ENCODE measurements around the gene C19orf12.
"Not testable (repeated sequence)": the region's sequence is repeated elsewhere in the genome, so short reads cannot be mapped to it uniquely, and the experiment has no call there.

Gene C19orf12

GRCh38 chr19:29715701-29716581 is 880 bp upstream of the C19orf12 start:
- no peak for DNase-seq (ENCODE audit: low spot score in 2 of 2)
- peaks cover 52% of the 10 kb centered on the region for H3K4me1 Mint-ChIP-seq
- H3K9me3 Mint-ChIP-seq = no peaks in the 10 kb centered on the region
- H3K4me3 Mint-ChIP-seq = peak overlapping the region; percentile 76
- peaks cover 23% of the 10 kb centered on the region for H3K36me3 Mint-ChIP-seq (ENCODE audit: insufficient read depth)
- ATAC-seq (replicated peaks; ENCODE audit: extremely low read depth, poor library complexity, severe bottlenecking) = no peak
- peak overlapping the region; percentile 92 for H3K27ac Mint-ChIP-seq (ENCODE audit: low read depth)
- no peaks in the 10 kb centered on the region for H3K27me3 Mint-ChIP-seq

GRCh38 chr19:29714371-29714952 is 599 bp downstream of the C19orf12 start:
- H3K27me3 Mint-ChIP-seq = no peaks in the 10 kb centered on the region
- ATAC-seq (replicated peaks; ENCODE audit: extremely low read depth, poor library complexity, severe bottlenecking) (peak; percentile 52), DNase-seq (ENCODE audit: low spot score in 2 of 2) (no peak)
- H3K27ac Mint-ChIP-seq (ENCODE audit: low read depth) = peak overlapping the region; percentile 92
- H3K9me3 Mint-ChIP-seq = no peaks in the 10 kb centered on the region
- H3K4me3 Mint-ChIP-seq = peak overlapping the region; percentile 76
- H3K4me1 Mint-ChIP-seq = peaks cover 65% of the 10 kb centered on the region
- H3K36me3 Mint-ChIP-seq (ENCODE audit: insufficient read depth) = peaks cover 25% of the 10 kb centered on the region

- no peaks in the 10 kb centered on the region for H3K9me3 Mint-ChIP-seq
- H3K27ac Mint-ChIP-seq (ENCODE audit: low read depth) = peak overlapping the region; percentile 92
- peaks cover 28% of the 10 kb centered on the region for H3K36me3 Mint-ChIP-seq (ENCODE audit: insufficient read depth)
- peak overlapping the region; percentile 76 for H3K4me3 Mint-ChIP-seq
- ATAC-seq (replicated peaks; ENCODE audit: extremely low read depth, poor library complexity, severe bottlenecking) = no peak
- H3K4me1 Mint-ChIP-seq = peaks cover 74% of the 10 kb centered on the region
- no peaks in the 10 kb centered on the region for H3K27me3 Mint-ChIP-seq
- DNase-seq (ENCODE audit: low spot score in 2 of 2) = no peak
Observed at GRCh38 chr19:29712744-29713516, 2.1 kb downstream of the C19orf12 start.

- Mint-ChIP-seq H3K9me3 (no peaks in the 10 kb centered on the region), H3K27me3 (no peaks in the 10 kb centered on the region), H3K36me3 (ENCODE audit: insufficient read depth) (peaks cover 31% of the 10 kb centered on the region), H3K4me3 (peak overlapping the region; percentile 76), H3K27ac (ENCODE audit: low read depth) (peak overlapping the region; percentile 52), H3K4me1 (peaks cover 71% of the 10 kb centered on the region)
- no peak for DNase-seq (ENCODE audit: low spot score in 2 of 2)
- ATAC-seq (replicated peaks; ENCODE audit: extremely low read depth, poor library complexity, severe bottlenecking) = no peak
Observed at GRCh38 chr19:29711584-29712132, 3.4 kb downstream of the C19orf12 start.

- H3K4me3 Mint-ChIP-seq; H3K27me3 Mint-ChIP-seq; DNase-seq (ENCODE audit: low spot score in 2 of 2); ATAC-seq (replicated peaks; ENCODE audit: extremely low read depth, poor library complexity, severe bottlenecking); H3K9me3 Mint-ChIP-seq: not testable (repeated sequence)
- H3K36me3 Mint-ChIP-seq (ENCODE audit: insufficient read depth) = peaks cover 40% of the 10 kb centered on the region
- H3K4me1 Mint-ChIP-seq = peaks cover 59% of the 10 kb centered on the region
- peak overlapping the region; percentile 58 for H3K27ac Mint-ChIP-seq (ENCODE audit: low read depth)
Observed at GRCh38 chr19:29709440-29709798, 5.6 kb downstream of the C19orf12 start.

GRCh38 chr19:29708554-29709439 is 6.3 kb downstream of the C19orf12 start:
- no peaks in the 10 kb centered on the region for H3K27me3 Mint-ChIP-seq
- peaks cover 53% of the 10 kb centered on the region for H3K4me1 Mint-ChIP-seq
- ATAC-seq (replicated peaks; ENCODE audit: extremely low read depth, poor library complexity, severe bottlenecking) (no peak), DNase-seq (ENCODE audit: low spot score in 2 of 2) (no peak)
- no peak overlapping the region for H3K4me3 Mint-ChIP-seq
- H3K27ac Mint-ChIP-seq (ENCODE audit: low read depth) = peak overlapping the region; percentile 58
- H3K9me3 Mint-ChIP-seq = no peaks in the 10 kb centered on the region
- peaks cover 38% of the 10 kb centered on the region for H3K36me3 Mint-ChIP-seq (ENCODE audit: insufficient read depth)

- no peak for DNase-seq (ENCODE audit: low spot score in 2 of 2)
- Mint-ChIP-seq H3K4me3 (no peak overlapping the region), H3K4me1 (peaks cover 33% of the 10 kb centered on the region), H3K27me3 (no peaks in the 10 kb centered on the region), H3K36me3 (ENCODE audit: insufficient read depth) (peaks cover 45% of the 10 kb centered on the region), H3K27ac (ENCODE audit: low read depth) (no peak overlapping the region), H3K9me3 (no peaks in the 10 kb centered on the region)
- ATAC-seq (replicated peaks; ENCODE audit: extremely low read depth, poor library complexity, severe bottlenecking) = no peak
Observed at GRCh38 chr19:29706635-29707034, 8.4 kb downstream of the C19orf12 start.

- H3K9me3 Mint-ChIP-seq = no peaks in the 10 kb centered on the region
- H3K36me3 Mint-ChIP-seq (ENCODE audit: insufficient read depth) = peaks cover 46% of the 10 kb centered on the region
- ATAC-seq (replicated peaks; ENCODE audit: extremely low read depth, poor library complexity, severe bottlenecking) (no peak), DNase-seq (ENCODE audit: low spot score in 2 of 2) (no peak)
- no peaks in the 10 kb centered on the region for H3K27me3 Mint-ChIP-seq
- peaks cover 25% of the 10 kb centered on the region for H3K4me1 Mint-ChIP-seq
- H3K4me3 Mint-ChIP-seq = no peak overlapping the region
- no peak overlapping the region for H3K27ac Mint-ChIP-seq (ENCODE audit: low read depth)
Observed at GRCh38 chr19:29705706-29706105, 9.4 kb downstream of the C19orf12 start.

GRCh38 chr19:29704562-29705558 is 10.2 kb downstream of the C19orf12 start:
- H3K27me3 Mint-ChIP-seq = no peaks in the 10 kb centered on the region
- DNase-seq (ENCODE audit: low spot score in 2 of 2) (no peak), ATAC-seq (replicated peaks; ENCODE audit: extremely low read depth, poor library complexity, severe bottlenecking) (no peak)
- H3K36me3 Mint-ChIP-seq (ENCODE audit: insufficient read depth) = peaks cover 43% of the 10 kb centered on the region
- H3K4me1 Mint-ChIP-seq = peaks cover 16% of the 10 kb centered on the region
- peak overlapping the region; percentile 71 for H3K27ac Mint-ChIP-seq (ENCODE audit: low read depth)
- no peaks in the 10 kb centered on the region for H3K9me3 Mint-ChIP-seq
- H3K4me3 Mint-ChIP-seq = no peak overlapping the region

GRCh38 chr19:29702963-29703320 is 12.1 kb downstream of the C19orf12 start:
- peaks cover 5% of the 10 kb centered on the region for H3K4me1 Mint-ChIP-seq
- peaks cover 41% of the 10 kb centered on the region for H3K36me3 Mint-ChIP-seq (ENCODE audit: insufficient read depth)
- no peaks in the 10 kb centered on the region for H3K9me3 Mint-ChIP-seq
- ATAC-seq (replicated peaks; ENCODE audit: extremely low read depth, poor library complexity, severe bottlenecking) (no peak), DNase-seq (ENCODE audit: low spot score in 2 of 2) (no peak)
- no peak overlapping the region for H3K27ac Mint-ChIP-seq (ENCODE audit: low read depth)
- H3K4me3 Mint-ChIP-seq = no peak overlapping the region
- H3K27me3 Mint-ChIP-seq = no peaks in the 10 kb centered on the region

All from central memory CD8-positive, alpha-beta T cell (primary cell).